ENCODE data around the gene PALM2AKAP2. TPM values are rescaled to one million over a fixed set of nuclear protein-coding genes. Genes with fewer than 3 reads are reported as not detected.

The PALM2AKAP2 gene
- total and polyA plus RNA-seq, 2 donors from 2014 or later = 0.26 to 10.6 TPM

- FAIRE-seq (no peak), DNase-seq (no peak)
- no peak overlapping the region for H3K9ac ChIP-seq (ENCODE audit: low read length in 3 of 3)
- no peaks in the 10 kb centered on the region for H3K9me3 ChIP-seq (ENCODE audit: control insufficient read depth in 2 of 3, insufficient read depth in 1 of 3, low read length in 3 of 3)
- no peaks in the 10 kb centered on the region for H3K36me3 ChIP-seq (ENCODE audit: control insufficient read depth in 2 of 3, insufficient read depth in 3 of 3, low read length in 3 of 3)
- H3K27me3 ChIP-seq (ENCODE audit: control insufficient read depth, insufficient read depth, low read length) = no peaks in the 10 kb centered on the region
- TF ChIP-seq, protein P1, sequence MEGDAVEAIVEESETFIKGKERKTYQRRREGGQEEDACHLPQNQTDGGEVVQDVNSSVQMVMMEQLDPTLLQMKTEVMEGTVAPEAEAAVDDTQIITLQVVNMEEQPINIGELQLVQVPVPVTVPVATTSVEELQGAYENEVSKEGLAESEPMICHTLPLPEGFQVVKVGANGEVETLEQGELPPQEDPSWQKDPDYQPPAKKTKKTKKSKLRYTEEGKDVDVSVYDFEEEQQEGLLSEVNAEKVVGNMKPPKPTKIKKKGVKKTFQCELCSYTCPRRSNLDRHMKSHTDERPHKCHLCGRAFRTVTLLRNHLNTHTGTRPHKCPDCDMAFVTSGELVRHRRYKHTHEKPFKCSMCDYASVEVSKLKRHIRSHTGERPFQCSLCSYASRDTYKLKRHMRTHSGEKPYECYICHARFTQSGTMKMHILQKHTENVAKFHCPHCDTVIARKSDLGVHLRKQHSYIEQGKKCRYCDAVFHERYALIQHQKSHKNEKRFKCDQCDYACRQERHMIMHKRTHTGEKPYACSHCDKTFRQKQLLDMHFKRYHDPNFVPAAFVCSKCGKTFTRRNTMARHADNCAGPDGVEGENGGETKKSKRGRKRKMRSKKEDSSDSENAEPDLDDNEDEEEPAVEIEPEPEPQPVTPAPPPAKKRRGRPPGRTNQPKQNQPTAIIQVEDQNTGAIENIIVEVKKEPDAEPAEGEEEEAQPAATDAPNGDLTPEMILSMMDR (IDR thresholded peaks at IDR 0.05; ENCODE audit: borderline replicate concordance, extremely low read depth, insufficient read depth) = no peak
- no peak overlapping the region for H3K27ac ChIP-seq (ENCODE audit: low read depth in 2 of 2, low read length in 2 of 2)
- intact Hi-C loops (cut with DNase I) = no loop called here
- no peaks in the 10 kb centered on the region for H3K4me1 ChIP-seq (ENCODE audit: control insufficient read depth in 2 of 3, insufficient read depth in 2 of 3, low read depth in 1 of 3, low read length in 3 of 3)
- no peak overlapping the region for H3K4me3 ChIP-seq (ENCODE audit: low read length in 3 of 3)
Measured at GRCh38 chr9:109797006-109797405, 17.0 kb downstream of the PALM2AKAP2 start.

- Histone ChIP-seq H3K36me3 (ENCODE audit: control insufficient read depth in 2 of 3, insufficient read depth in 3 of 3, low read length in 3 of 3) (no peaks in the 10 kb centered on the region), H3K9me3 (ENCODE audit: control insufficient read depth in 2 of 3, insufficient read depth in 1 of 3, low read length in 3 of 3) (no peaks in the 10 kb centered on the region), H3K4me3 (ENCODE audit: low read length in 3 of 3) (no peak overlapping the region), H3K27ac (ENCODE audit: low read depth in 2 of 2, low read length in 2 of 2) (no peak overlapping the region), H3K27me3 (ENCODE audit: control insufficient read depth, insufficient read depth, low read length) (no peaks in the 10 kb centered on the region), H3K4me1 (ENCODE audit: control insufficient read depth in 2 of 3, insufficient read depth in 2 of 3, low read depth in 1 of 3, low read length in 3 of 3) (no peaks in the 10 kb centered on the region), H3K9ac (ENCODE audit: low read length in 3 of 3) (no peak overlapping the region)
- intact Hi-C loops (cut with DNase I) = no loop called here
- no peak for FAIRE-seq
- no peak for DNase-seq
- TF ChIP-seq, protein P1 (IDR thresholded peaks at IDR 0.05; ENCODE audit: borderline replicate concordance, extremely low read depth, insufficient read depth) = no peak
Measured at GRCh38 chr9:109797509-109797908, 17.5 kb downstream of the PALM2AKAP2 start.

DNA sequence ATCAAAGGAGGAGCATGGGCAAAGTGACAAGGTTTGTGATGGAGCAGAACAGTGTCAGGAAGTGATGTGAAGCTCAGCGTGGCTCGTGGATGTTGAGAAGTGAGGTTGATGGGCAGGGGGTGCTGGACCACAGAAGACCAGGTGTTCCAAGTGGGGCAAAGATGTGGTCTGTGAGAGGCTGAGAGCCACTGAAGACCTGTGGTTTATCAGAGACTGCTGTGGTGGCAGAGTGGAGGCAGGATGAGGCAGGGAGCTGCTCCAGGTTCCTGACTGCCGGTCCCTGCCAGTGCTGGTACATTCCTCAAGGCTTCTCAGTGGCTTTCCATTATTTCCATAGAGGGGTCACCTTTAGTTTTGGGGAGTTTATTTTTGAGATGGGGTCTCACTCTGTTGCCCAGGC, 19.1 kb downstream of the PALM2AKAP2 start:
- Histone ChIP-seq H3K4me3 (ENCODE audit: low read length in 3 of 3) (no peak overlapping the region), H3K9ac (ENCODE audit: low read length in 3 of 3) (no peak overlapping the region), H3K27me3 (ENCODE audit: control insufficient read depth, insufficient read depth, low read length) (no peaks in the 10 kb centered on the region), H3K9me3 (ENCODE audit: control insufficient read depth in 2 of 3, insufficient read depth in 1 of 3, low read length in 3 of 3) (no peaks in the 10 kb centered on the region), H3K4me1 (ENCODE audit: control insufficient read depth in 2 of 3, insufficient read depth in 2 of 3, low read depth in 1 of 3, low read length in 3 of 3) (no peaks in the 10 kb centered on the region), H3K36me3 (ENCODE audit: control insufficient read depth in 2 of 3, insufficient read depth in 3 of 3, low read length in 3 of 3) (no peaks in the 10 kb centered on the region), H3K27ac (ENCODE audit: low read depth in 2 of 2, low read length in 2 of 2) (no peak overlapping the region)
- intact Hi-C loops (cut with DNase I) = no loop called here
- TF ChIP-seq, protein P1 (IDR thresholded peaks at IDR 0.05; ENCODE audit: borderline replicate concordance, extremely low read depth, insufficient read depth) = no peak
- DNase-seq (no peak), FAIRE-seq (no peak)

GRCh38 chr9:109799792-109800191, 19.8 kb downstream of the PALM2AKAP2 start:
- Histone ChIP-seq H3K4me1 (ENCODE audit: control insufficient read depth in 2 of 3, insufficient read depth in 2 of 3, low read depth in 1 of 3, low read length in 3 of 3) (no peaks in the 10 kb centered on the region), H3K9ac (ENCODE audit: low read length in 3 of 3) (no peak overlapping the region), H3K27me3 (ENCODE audit: control insufficient read depth, insufficient read depth, low read length) (no peaks in the 10 kb centered on the region), H3K4me3 (ENCODE audit: low read length in 3 of 3) (no peak overlapping the region), H3K9me3 (ENCODE audit: control insufficient read depth in 2 of 3, insufficient read depth in 1 of 3, low read length in 3 of 3) (no peaks in the 10 kb centered on the region), H3K36me3 (ENCODE audit: control insufficient read depth in 2 of 3, insufficient read depth in 3 of 3, low read length in 3 of 3) (no peaks in the 10 kb centered on the region), H3K27ac (ENCODE audit: low read depth in 2 of 2, low read length in 2 of 2) (no peak overlapping the region)
- TF ChIP-seq, protein P1 (IDR thresholded peaks at IDR 0.05; ENCODE audit: borderline replicate concordance, extremely low read depth, insufficient read depth) = no peak
- intact Hi-C loops (cut with DNase I) = no loop called here
- DNase-seq (no peak), FAIRE-seq (no peak)

Data from kidney (tissue), 14 donors.